Parathyroid adenoma (tissue), 2 donors: ENCODE results near the gene FOXO3.

Source experiments
- H2AFZ ChIP-seq: fragments of 300-600 bp; sonication (generic); one replicate; pipeline ENCODE4 v1.7.0; 2017; ENCODE audit warnings: antibody characterized with exemption, mild to moderate bottlenecking
- H3K27ac ChIP-seq: fragments of 300-600 bp; sonication (generic); one replicate; pipeline ENCODE4 v1.7.0; 2017
- H3K27me3 ChIP-seq: fragments of 300-600 bp; sonication (generic); one replicate; pipeline ENCODE4 v1.7.0; 2017; ENCODE audit warnings: low read length; ENCODE audit not compliant: control insufficient read depth, insufficient read depth
- H3K36me3 ChIP-seq: fragments of 300-600 bp; sonication (generic); one replicate; pipeline ENCODE4 v1.7.0; 2017; ENCODE audit warnings: low read length; ENCODE audit not compliant: control insufficient read depth, insufficient read depth
- H3K4me1 ChIP-seq: fragments of 300-600 bp; sonication (generic); one replicate; pipeline ENCODE4 v1.7.0; 2017; ENCODE audit warnings: control low read depth
- H3K4me2 ChIP-seq: fragments of 300-600 bp; sonication (generic); one replicate; pipeline ENCODE4 v1.7.0; 2017; ENCODE audit warnings: low read length
- H3K4me3 ChIP-seq: fragments of 300-600 bp; sonication (generic); one replicate; pipeline ENCODE4 v1.7.0; 2017; ENCODE audit warnings: low read depth, low read length
- H3K79me2 ChIP-seq: fragments of 300-600 bp; sonication (generic); one replicate; pipeline ENCODE4 v1.7.0; 2017; ENCODE audit warnings: control low read depth
- H3K9ac ChIP-seq: fragments of 300-600 bp; sonication (generic); one replicate; pipeline ENCODE4 v1.7.0; 2017; ENCODE audit warnings: mild to moderate bottlenecking
- H3K9me3 ChIP-seq: fragments of 300-600 bp; sonication (generic); one replicate; pipeline ENCODE4 v1.7.0; 2017; ENCODE audit warnings: low read length; ENCODE audit not compliant: control insufficient read depth
- CTCF ChIP-seq: fragments of 300-600 bp; sonication (generic); IDR thresholded peaks from one replicate; pipeline ENCODE4 v1.7.0; 2017; ENCODE audit warnings: antibody characterized with exemption, mild to moderate bottlenecking
- donor health status: primary hyperparathyroidism.

FOXO3 gene

GRCh38 chr6:108684771-108685329 lies 124.1 kb downstream of the FOXO3 start:
- no peaks in the 10 kb centered on the region for H3K36me3 ChIP-seq
- no peak for TF ChIP-seq CTCF
- no peak overlapping the region for H3K27ac ChIP-seq
- H3K9ac ChIP-seq: no peak overlapping the region
- H3K79me2 ChIP-seq: peaks cover 2% of the 10 kb centered on the region
- H2AFZ ChIP-seq: no peak overlapping the region
- H3K9me3 ChIP-seq: no peaks in the 10 kb centered on the region
- no peak overlapping the region for H3K4me2 ChIP-seq
- H3K4me3 ChIP-seq: no peak overlapping the region
- peaks cover 2% of the 10 kb centered on the region for H3K4me1 ChIP-seq
- H3K27me3 ChIP-seq: no peaks in the 10 kb centered on the region

- no peak overlapping the region for H2AFZ ChIP-seq
- no peak for TF ChIP-seq CTCF
- H3K79me2 ChIP-seq: peaks cover 2% of the 10 kb centered on the region
- H3K9me3 ChIP-seq: no peaks in the 10 kb centered on the region
- H3K4me3 ChIP-seq: no peak overlapping the region
- no peak overlapping the region for H3K27ac ChIP-seq
- no peaks in the 10 kb centered on the region for H3K27me3 ChIP-seq
- H3K9ac ChIP-seq: no peak overlapping the region
- no peaks in the 10 kb centered on the region for H3K36me3 ChIP-seq
- H3K4me2 ChIP-seq: no peak overlapping the region
- peaks cover 2% of the 10 kb centered on the region for H3K4me1 ChIP-seq
Measured at GRCh38 chr6:108685970-108686369, 125.3 kb downstream of the FOXO3 start.

GRCh38 chr6:108686896-108687295 lies 126.2 kb downstream of the FOXO3 start:
- Histone ChIP-seq H3K4me2 (no peak overlapping the region), H3K9me3 (no peaks in the 10 kb centered on the region), H3K9ac (no peak overlapping the region), H3K79me2 (peaks cover 2% of the 10 kb centered on the region), H3K27ac (no peak overlapping the region), H3K36me3 (no peaks in the 10 kb centered on the region), H3K4me3 (no peak overlapping the region), H2AFZ (no peak overlapping the region), H3K27me3 (no peaks in the 10 kb centered on the region), H3K4me1 (peaks cover 2% of the 10 kb centered on the region)
- no peak for TF ChIP-seq CTCF

GRCh38 chr6:108687921-108688320 lies 127.2 kb downstream of the FOXO3 start:
- no peak overlapping the region for H3K27ac ChIP-seq

More at GRCh38 chr6:108687921-108688320, 127.2 kb downstream of the FOXO3 start:
- Histone ChIP-seq H3K4me2 (no peak overlapping the region), H3K9me3 (no peaks in the 10 kb centered on the region), H3K4me1 (peaks cover 2% of the 10 kb centered on the region), H3K27me3 (no peaks in the 10 kb centered on the region), H3K9ac (no peak overlapping the region), H3K36me3 (no peaks in the 10 kb centered on the region), H3K79me2 (no peaks in the 10 kb centered on the region), H2AFZ (no peak overlapping the region), H3K4me3 (no peak overlapping the region)
- no peak for TF ChIP-seq CTCF
